GM19238 (cell line): ENCODE results near the gene NFKBIE.
A peak's percentile ranks its signal among the peaks of the same experiment; 100 is the strongest.

ENCODE experiments used
- DNase-seq: peaks from one replicate; pipeline ENCODE4 v3.0.0; 2011; ENCODE audit warnings: low spot score; ENCODE audit not compliant: insufficient read length

The NFKBIE gene

GRCh38 chr6:44227148-44227793 is 38.1 kb downstream of the NFKBIE start:
- DNase-seq = no peak

- no peak for DNase-seq
Observed at GRCh38 chr6:44226368-44227147, 38.8 kb downstream of the NFKBIE start.

- DNase-seq = no peak
Observed at GRCh38 chr6:44225579-44226325, 39.6 kb downstream of the NFKBIE start.

- no peak for DNase-seq
Observed at GRCh38 chr6:44224965-44225305, 40.4 kb downstream of the NFKBIE start.

- DNase-seq = no peak
Observed at GRCh38 chr6:44224029-44224964, 41.1 kb downstream of the NFKBIE start.

GRCh38 chr6:44223319-44224028 is 41.9 kb downstream of the NFKBIE start, which contains the start of gene SLC29A1:
Gene SLC29A1, plus strand, starts transcription at chr6:44223595. Its CDS starts 3,719 bp downstream, at chr6:44227314.
- DNase-seq = peak; percentile 93

GRCh38 chr6:44222486-44223318 is 42.6 kb downstream of the NFKBIE start:
- DNase-seq = no peak

- no peak for DNase-seq
Observed at GRCh38 chr6:44221961-44222335, 43.4 kb downstream of the NFKBIE start.

GRCh38 chr6:44221291-44221960 is 43.9 kb downstream of the NFKBIE start:
- peak; percentile 83 for DNase-seq

GRCh38 chr6:44220913-44221290 is 44.4 kb downstream of the NFKBIE start:
- DNase-seq = no peak

GRCh38 chr6:44219815-44220784 is 45.3 kb downstream of the NFKBIE start:
- DNase-seq = no peak

GRCh38 chr6:44219053-44219814 is 46.1 kb downstream of the NFKBIE start:
- peak; percentile 76 for DNase-seq

- DNase-seq = no peak
Observed at GRCh38 chr6:44217332-44218143, 47.8 kb downstream of the NFKBIE start.

GRCh38 chr6:44216677-44217331 is 48.5 kb downstream of the NFKBIE start, which contains the start of gene MYMX:
Gene MYMX, plus strand, starts transcription at chr6:44216926. Its CDS starts 546 bp downstream, at chr6:44217472.
- no peak for DNase-seq

- DNase-seq = no peak
Observed at GRCh38 chr6:44214307-44214706, 51.0 kb downstream of the NFKBIE start.

GRCh38 chr6:44211284-44211683 is 54.1 kb downstream of the NFKBIE start:
- DNase-seq = no peak
